ENCODE data around the gene ARL4C. TPM values are rescaled to one million over a fixed set of nuclear protein-coding genes. Genes with fewer than 3 reads are reported as not detected.
A peak's percentile ranks its signal among the peaks of the same experiment; 100 is the strongest.

ARL4C gene
- total and polyA plus RNA-seq, 8 donors: 15.8 to 28.5 (median 24.2) TPM

DNA sequence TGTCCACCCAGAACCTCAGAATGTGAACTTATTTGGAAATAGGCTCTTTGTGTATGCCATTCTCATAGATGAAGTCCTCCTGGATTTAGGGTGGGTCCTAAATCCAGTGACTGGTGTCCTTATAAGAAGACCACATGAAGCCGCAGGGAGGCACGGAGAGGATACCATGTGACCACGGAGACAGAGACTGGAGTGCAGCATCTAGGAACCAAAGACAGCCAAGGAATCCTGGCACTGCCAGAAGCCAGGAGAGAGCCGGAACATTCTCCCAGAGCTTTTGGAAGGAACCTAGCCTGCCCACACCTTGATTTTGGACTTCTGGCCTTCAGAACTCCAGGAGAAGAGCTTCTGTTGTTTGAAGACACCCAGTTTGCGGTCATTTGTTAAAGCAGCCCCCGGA is 49.7 kb downstream of the ARL4C start:
- no peaks in the 10 kb centered on the region for H3K9me3 ChIP-seq
- no peak overlapping the region for H3K4me3 ChIP-seq
- peaks cover 6 to 26% of the 10 kb centered on the region in 2 donors for H3K4me1 ChIP-seq
- H3K36me3 ChIP-seq: no peaks in the 10 kb centered on the region
- intact Hi-C loops (cut with DNase I): no loop called here
- TF ChIP-seq, protein P1, sequence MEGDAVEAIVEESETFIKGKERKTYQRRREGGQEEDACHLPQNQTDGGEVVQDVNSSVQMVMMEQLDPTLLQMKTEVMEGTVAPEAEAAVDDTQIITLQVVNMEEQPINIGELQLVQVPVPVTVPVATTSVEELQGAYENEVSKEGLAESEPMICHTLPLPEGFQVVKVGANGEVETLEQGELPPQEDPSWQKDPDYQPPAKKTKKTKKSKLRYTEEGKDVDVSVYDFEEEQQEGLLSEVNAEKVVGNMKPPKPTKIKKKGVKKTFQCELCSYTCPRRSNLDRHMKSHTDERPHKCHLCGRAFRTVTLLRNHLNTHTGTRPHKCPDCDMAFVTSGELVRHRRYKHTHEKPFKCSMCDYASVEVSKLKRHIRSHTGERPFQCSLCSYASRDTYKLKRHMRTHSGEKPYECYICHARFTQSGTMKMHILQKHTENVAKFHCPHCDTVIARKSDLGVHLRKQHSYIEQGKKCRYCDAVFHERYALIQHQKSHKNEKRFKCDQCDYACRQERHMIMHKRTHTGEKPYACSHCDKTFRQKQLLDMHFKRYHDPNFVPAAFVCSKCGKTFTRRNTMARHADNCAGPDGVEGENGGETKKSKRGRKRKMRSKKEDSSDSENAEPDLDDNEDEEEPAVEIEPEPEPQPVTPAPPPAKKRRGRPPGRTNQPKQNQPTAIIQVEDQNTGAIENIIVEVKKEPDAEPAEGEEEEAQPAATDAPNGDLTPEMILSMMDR (IDR thresholded peaks at IDR 0.05): no peak
- ATAC-seq (no peak), DNase-seq (no peak)
- H3K27me3 ChIP-seq: no peaks in the 10 kb centered on the region
- H3K27ac ChIP-seq: peak overlapping the region in 1 of 2 donors; percentile 79

DNA sequence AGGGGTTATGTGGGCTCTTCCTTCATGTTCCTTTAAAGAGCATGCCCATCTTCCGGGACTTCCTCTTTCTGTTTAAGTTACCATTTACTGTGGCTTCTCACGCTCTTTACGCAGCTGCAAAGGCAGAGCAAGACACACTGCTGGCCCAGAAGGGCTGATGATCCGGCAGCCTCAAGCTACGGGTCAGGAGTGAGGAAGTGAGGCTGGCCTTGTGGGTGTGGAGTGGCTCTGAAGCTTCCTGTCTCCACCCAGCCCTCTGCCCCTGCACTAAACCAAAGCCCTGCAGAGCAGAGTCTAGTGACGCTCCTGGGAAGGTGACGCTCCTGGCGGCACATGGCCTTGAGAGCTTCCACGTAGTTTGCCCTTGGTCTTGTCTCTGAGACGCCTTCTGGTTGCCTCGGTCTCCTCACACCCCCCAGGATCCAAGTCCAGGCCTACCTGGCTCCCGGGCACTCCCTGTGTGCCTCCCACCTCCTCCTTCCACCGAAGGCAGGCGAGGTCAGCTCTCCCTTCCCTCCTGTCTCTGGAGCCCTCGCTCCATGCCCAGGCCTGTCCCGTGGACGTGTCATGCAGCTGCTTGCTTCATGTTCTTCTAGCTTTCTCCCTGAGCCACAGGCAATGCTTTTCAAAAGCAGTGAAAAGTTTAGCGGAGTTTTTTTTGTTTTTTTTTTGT is 50.3 kb downstream of the ARL4C start:
- peak overlapping the region; percentile 65 to 79 for H3K27ac ChIP-seq
- ATAC-seq (peak; percentile 90), DNase-seq (peak in 2 of 4 donors; percentile 35 to 85)
- H3K36me3 ChIP-seq: no peaks in the 10 kb centered on the region
- H3K4me3 ChIP-seq: no peak overlapping the region
- no peaks in the 10 kb centered on the region for H3K27me3 ChIP-seq
- peaks cover 6 to 26% of the 10 kb centered on the region in 2 donors for H3K4me1 ChIP-seq
- TF ChIP-seq, protein P1 (IDR thresholded peaks at IDR 0.05): no peak
- no peaks in the 10 kb centered on the region for H3K9me3 ChIP-seq
- intact Hi-C loops (cut with DNase I): no loop called here

DNA sequence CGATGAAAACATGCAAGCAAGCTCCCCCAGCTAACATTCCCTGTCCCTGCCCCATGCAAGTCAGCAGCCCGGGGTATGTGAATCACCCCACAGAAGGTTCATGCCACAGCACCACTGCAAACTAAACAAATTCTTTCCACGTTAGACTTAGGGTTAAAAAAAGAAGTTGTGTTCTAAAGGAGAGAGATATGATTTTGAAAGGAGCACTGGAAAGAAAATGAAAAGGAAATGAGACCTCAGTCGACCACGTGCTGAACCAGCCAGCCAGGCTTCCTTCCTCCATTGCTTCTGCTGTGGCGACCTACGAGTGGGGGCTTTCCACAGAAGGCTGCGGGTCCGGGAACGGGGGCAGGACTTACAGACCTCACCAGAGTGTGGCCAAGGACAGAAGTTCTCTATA is 52.0 kb downstream of the ARL4C start:
- ATAC-seq (peak; percentile 57), DNase-seq (peak in 1 of 4 donors; percentile 71)
- Histone ChIP-seq H3K4me3 (no peak overlapping the region), H3K27me3 (no peaks in the 10 kb centered on the region), H3K9me3 (no peaks in the 10 kb centered on the region), H3K27ac (peak overlapping the region; percentile 65 to 79), H3K36me3 (no peaks in the 10 kb centered on the region), H3K4me1 (peaks cover 6 to 26% of the 10 kb centered on the region in 2 donors)
- intact Hi-C loops (cut with DNase I): no loop called here
- TF ChIP-seq, protein P1 (IDR thresholded peaks at IDR 0.05): no peak

DNA sequence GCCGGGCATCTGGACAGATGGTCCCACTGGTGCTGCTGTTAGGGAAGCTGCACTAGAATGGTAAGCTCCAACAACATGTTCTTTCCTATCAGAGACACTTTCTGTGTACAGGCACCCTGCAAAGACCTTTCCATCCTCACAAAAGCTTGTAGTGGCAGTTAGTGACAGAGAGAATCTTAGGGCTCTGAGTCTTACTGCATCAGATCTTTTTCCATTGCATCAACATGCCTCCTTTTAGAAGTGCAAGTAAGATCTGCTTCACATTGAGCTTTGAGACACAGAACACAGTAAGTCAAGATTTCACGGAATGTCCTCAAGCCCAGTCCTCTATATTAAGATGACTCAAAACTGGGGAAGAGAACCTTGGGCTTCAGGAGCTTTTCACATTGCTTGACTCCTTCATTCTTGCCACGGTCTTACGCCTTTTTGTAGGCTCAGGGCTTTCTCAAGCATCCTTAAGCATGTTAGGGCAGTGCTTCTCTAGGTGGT is 52.6 kb downstream of the ARL4C start:
- Histone ChIP-seq H3K4me1 (peaks cover 6 to 26% of the 10 kb centered on the region in 2 donors), H3K27ac (peak overlapping the region in 1 of 2 donors; percentile 79), H3K9me3 (no peaks in the 10 kb centered on the region), H3K4me3 (no peak overlapping the region), H3K27me3 (no peaks in the 10 kb centered on the region), H3K36me3 (no peaks in the 10 kb centered on the region)
- TF ChIP-seq, protein P1 (IDR thresholded peaks at IDR 0.05): no peak
- ATAC-seq: no peak
- DNase-seq: no peak
- intact Hi-C loops (cut with DNase I): no loop called here

All from left lung (tissue), 10 donors.